ENCODE data around the gene RNF8.

RNF8 gene

DNA sequence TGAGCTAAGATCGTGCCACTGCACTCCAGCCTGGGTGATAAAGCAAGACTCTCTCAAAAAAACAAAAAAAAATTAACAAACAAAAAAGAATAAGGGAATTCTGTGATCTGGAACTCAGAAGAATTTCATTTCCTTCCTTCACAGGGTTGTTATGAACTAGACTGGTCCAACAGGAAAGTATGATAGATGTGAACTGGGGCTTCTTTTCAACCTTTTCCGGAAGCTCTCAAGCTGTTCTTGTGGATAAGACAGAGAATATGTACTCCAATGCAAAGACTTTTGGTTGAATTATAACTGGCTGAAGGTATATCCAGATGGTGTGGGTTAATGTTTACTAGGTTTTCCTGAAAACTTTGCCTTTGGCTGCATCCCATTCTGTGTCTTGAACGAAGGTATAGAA, 5.3 kb downstream of the RNF8 start:
- ATAC-seq (ENCODE audit: insufficient read depth, low read depth), result no peak
- Histone ChIP-seq H3K79me2 (ENCODE audit: insufficient read depth, low read length) (peaks cover 63% of the 10 kb centered on the region), H3K27ac (ENCODE audit: low read length) (no peak overlapping the region), H3K36me3 (ENCODE audit: insufficient read depth, low read length) (peaks cover 37% of the 10 kb centered on the region), H2AFZ (ENCODE audit: low read depth, low read length) (no peak overlapping the region), H3K27me3 (ENCODE audit: insufficient read depth, low read length, poor library complexity) (no peaks in the 10 kb centered on the region), H3K4me3 (ENCODE audit: low read depth in 1 of 2, low read length in 2 of 2) (no peak overlapping the region), H4K20me1 (ENCODE audit: insufficient read depth, low read length) (peaks cover 13% of the 10 kb centered on the region; the same call in 1 of the 2 replicates), H3K9ac (ENCODE audit: low read depth, low read length) (no peak overlapping the region), H3K4me1 (ENCODE audit: insufficient read depth, low read length) (peaks cover 24% of the 10 kb centered on the region), H3K4me2 (ENCODE audit: insufficient read depth, low read length) (no peak overlapping the region), H3K9me3 (ENCODE audit: insufficient read depth, low read length, severe bottlenecking) (no peaks in the 10 kb centered on the region)
- no peak for TF ChIP-seq EZH2 (IDR thresholded peaks at IDR 0.05; ENCODE audit: borderline replicate concordance, low read depth, low read length, severe bottlenecking)
- TF ChIP-seq, protein P1, sequence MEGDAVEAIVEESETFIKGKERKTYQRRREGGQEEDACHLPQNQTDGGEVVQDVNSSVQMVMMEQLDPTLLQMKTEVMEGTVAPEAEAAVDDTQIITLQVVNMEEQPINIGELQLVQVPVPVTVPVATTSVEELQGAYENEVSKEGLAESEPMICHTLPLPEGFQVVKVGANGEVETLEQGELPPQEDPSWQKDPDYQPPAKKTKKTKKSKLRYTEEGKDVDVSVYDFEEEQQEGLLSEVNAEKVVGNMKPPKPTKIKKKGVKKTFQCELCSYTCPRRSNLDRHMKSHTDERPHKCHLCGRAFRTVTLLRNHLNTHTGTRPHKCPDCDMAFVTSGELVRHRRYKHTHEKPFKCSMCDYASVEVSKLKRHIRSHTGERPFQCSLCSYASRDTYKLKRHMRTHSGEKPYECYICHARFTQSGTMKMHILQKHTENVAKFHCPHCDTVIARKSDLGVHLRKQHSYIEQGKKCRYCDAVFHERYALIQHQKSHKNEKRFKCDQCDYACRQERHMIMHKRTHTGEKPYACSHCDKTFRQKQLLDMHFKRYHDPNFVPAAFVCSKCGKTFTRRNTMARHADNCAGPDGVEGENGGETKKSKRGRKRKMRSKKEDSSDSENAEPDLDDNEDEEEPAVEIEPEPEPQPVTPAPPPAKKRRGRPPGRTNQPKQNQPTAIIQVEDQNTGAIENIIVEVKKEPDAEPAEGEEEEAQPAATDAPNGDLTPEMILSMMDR (IDR thresholded peaks at IDR 0.05; ENCODE audit: borderline replicate concordance, extremely low read depth, low read length, poor library complexity, severe bottlenecking), result no peak
- no peak for DNase-seq

DNA sequence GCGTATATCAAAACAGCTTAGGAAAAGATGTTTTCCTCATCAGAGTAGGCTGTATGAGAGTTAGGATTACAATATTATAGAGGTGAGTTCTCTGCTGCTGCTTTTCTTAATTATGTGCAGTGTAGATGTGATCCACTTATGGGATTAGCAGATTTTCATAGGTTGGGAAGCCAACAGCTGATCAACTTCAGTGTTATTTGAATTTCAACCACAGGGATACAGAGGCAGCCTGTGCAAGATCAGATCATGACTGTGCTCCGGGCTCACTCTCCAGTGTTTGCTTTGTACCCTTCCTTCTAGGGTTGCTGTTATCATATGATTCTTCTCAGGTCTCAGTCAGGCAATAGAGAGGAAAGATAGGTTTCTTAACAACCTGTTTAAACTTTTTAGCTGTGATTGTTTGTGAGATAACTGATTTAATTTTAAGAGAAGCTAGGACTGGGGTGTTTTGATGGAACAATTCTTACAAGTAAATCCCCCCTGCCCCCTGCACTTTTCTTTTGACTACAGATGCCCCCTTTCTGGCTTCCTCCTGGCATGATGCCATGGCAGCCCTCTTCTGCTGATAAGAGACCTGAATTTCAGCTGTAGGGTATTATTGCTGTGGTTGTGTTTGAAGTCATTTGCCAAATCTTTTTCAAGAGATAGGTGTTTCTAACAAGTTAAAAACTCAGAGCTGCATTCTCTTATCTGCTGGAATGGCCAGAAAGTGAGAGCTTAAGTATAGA, 8.5 kb downstream of the RNF8 start:
- no peaks in the 10 kb centered on the region for H3K27me3 ChIP-seq (ENCODE audit: insufficient read depth, low read length, poor library complexity)
- no peaks in the 10 kb centered on the region for H3K9me3 ChIP-seq (ENCODE audit: insufficient read depth, low read length, severe bottlenecking)
- H3K27ac ChIP-seq (ENCODE audit: low read length), result no peak overlapping the region
- H3K4me2 ChIP-seq (ENCODE audit: insufficient read depth, low read length), result no peak overlapping the region
- ATAC-seq (ENCODE audit: insufficient read depth, low read depth) (no peak), DNase-seq (no peak)
- peaks cover 58% of the 10 kb centered on the region for H3K36me3 ChIP-seq (ENCODE audit: insufficient read depth, low read length)
- H3K4me3 ChIP-seq (ENCODE audit: low read depth in 1 of 2, low read length in 2 of 2), result no peak overlapping the region
- TF ChIP-seq, protein P1 (IDR thresholded peaks at IDR 0.05; ENCODE audit: borderline replicate concordance, extremely low read depth, low read length, poor library complexity, severe bottlenecking), result no peak
- TF ChIP-seq EZH2 (IDR thresholded peaks at IDR 0.05; ENCODE audit: borderline replicate concordance, low read depth, low read length, severe bottlenecking), result no peak
- peaks cover 6% of the 10 kb centered on the region; the same call in 1 of the 2 replicates for H4K20me1 ChIP-seq (ENCODE audit: insufficient read depth, low read length)
- peaks cover 48% of the 10 kb centered on the region for H3K79me2 ChIP-seq (ENCODE audit: insufficient read depth, low read length)
- H3K9ac ChIP-seq (ENCODE audit: low read depth, low read length), result no peak overlapping the region
- no peak overlapping the region for H2AFZ ChIP-seq (ENCODE audit: low read depth, low read length)
- peaks cover under 1% of the 10 kb centered on the region; the same call in 1 of the 2 replicates for H3K4me1 ChIP-seq (ENCODE audit: insufficient read depth, low read length)

DNA sequence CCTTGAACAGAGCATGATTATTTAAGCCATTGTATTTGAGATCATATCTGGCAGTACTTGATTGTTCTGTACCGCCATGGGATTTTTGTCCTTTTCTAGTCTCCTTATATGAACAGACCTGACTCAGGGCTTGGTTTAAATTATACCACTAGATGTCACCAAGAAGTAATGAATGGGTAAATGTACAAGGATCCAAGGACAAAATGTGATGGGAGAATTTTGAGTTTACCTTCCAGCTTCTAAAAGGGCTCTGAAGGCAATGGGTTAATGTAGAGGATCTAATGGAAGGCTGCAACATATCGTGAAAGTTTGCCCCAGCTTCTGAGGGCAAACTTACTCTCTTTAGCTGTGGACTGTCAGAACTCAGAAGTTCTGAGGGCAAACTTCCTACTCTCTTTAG, 12.0 kb downstream of the RNF8 start:
- ATAC-seq (ENCODE audit: insufficient read depth, low read depth) (no peak), DNase-seq (no peak)
- H3K4me2 ChIP-seq (ENCODE audit: insufficient read depth, low read length), result no peak overlapping the region
- H3K79me2 ChIP-seq (ENCODE audit: insufficient read depth, low read length), result peaks cover 28% of the 10 kb centered on the region; the same call in 1 of the 2 replicates
- H3K9ac ChIP-seq (ENCODE audit: low read depth, low read length), result no peak overlapping the region
- no peaks in the 10 kb centered on the region for H3K4me1 ChIP-seq (ENCODE audit: insufficient read depth, low read length)
- no peak overlapping the region for H3K27ac ChIP-seq (ENCODE audit: low read length)
- peaks cover 6% of the 10 kb centered on the region; the same call in 1 of the 2 replicates for H4K20me1 ChIP-seq (ENCODE audit: insufficient read depth, low read length)
- no peak overlapping the region for H2AFZ ChIP-seq (ENCODE audit: low read depth, low read length)
- H3K9me3 ChIP-seq (ENCODE audit: insufficient read depth, low read length, severe bottlenecking), result no peaks in the 10 kb centered on the region
- H3K36me3 ChIP-seq (ENCODE audit: insufficient read depth, low read length), result peaks cover 83% of the 10 kb centered on the region
- TF ChIP-seq, protein P1 (IDR thresholded peaks at IDR 0.05; ENCODE audit: borderline replicate concordance, extremely low read depth, low read length, poor library complexity, severe bottlenecking), result peak; percentile 33
- no peak for TF ChIP-seq EZH2 (IDR thresholded peaks at IDR 0.05; ENCODE audit: borderline replicate concordance, low read depth, low read length, severe bottlenecking)
- no peak overlapping the region for H3K4me3 ChIP-seq (ENCODE audit: low read depth in 1 of 2, low read length in 2 of 2)
- H3K27me3 ChIP-seq (ENCODE audit: insufficient read depth, low read length, poor library complexity), result no peaks in the 10 kb centered on the region
